ENCODE measurements around the gene FAM120B.
A peak's percentile ranks its signal among the peaks of the same experiment; 100 is the strongest.

Gene FAM120B

DNA sequence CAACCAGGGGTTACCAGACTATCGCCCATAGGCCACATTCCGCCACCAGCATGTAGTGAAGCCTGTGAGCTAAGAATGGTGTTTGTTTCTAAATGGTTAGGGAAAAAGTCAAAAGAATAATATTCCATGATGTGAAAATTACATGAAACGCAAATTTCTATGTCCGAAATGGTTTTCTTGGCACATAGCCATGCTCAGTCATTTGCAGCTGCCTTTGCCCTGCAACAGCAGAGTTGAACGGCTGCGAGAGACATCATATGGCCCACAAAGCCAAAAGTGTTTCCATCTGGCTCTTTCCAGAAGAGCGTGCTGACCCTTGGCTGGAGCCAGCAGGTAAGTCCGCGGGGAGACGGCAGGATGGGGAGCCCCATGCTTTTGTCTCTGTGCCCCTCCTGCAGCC, 60.7 kb downstream of the FAM120B start:
- in situ Hi-C loops (cut with MboI; ENCODE audit: low sequenced_read_pairs, unreplicated experiment), result no loop called here
- no peak for DNase-seq (ENCODE audit: low spot score)
- TF ChIP-seq CTCF (IDR thresholded peaks at IDR 0.05; ENCODE audit: borderline replicate concordance, control extremely low read depth, extremely low read depth, insufficient read depth, missing control alignments), result no peak

DNA sequence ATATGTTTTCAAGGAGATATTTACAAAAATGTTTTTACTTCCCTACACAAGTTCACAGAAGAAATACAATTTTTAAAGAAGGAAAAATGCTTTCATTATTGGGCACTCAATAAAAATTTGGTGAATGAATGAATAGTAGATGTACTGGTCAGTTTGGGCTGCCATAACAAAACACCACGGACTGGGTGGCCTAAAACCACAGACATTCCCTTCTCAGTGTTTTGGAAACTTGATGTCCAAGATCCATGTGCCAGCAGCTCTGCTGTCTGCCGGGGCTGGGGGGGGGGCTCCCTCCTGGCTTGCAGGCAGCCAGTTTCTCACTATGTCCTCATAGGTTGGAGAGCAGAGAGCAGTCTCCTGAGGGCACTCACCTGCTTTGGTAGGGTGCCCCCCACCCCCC, 62.0 kb downstream of the FAM120B start:
- TF ChIP-seq CTCF (IDR thresholded peaks at IDR 0.05; ENCODE audit: borderline replicate concordance, control extremely low read depth, extremely low read depth, insufficient read depth, missing control alignments), result no peak
- in situ Hi-C loops (cut with MboI; ENCODE audit: low sequenced_read_pairs, unreplicated experiment), result no loop called here
- DNase-seq (ENCODE audit: low spot score), result no peak

GRCh38 chr6:170369403-170369802, 62.8 kb downstream of the FAM120B start:
- in situ Hi-C loops (cut with MboI; ENCODE audit: low sequenced_read_pairs, unreplicated experiment), result no loop called here
- no peak for TF ChIP-seq CTCF (IDR thresholded peaks at IDR 0.05; ENCODE audit: borderline replicate concordance, control extremely low read depth, extremely low read depth, insufficient read depth, missing control alignments)
- DNase-seq (ENCODE audit: low spot score), result no peak

GRCh38 chr6:170370416-170370815, 63.9 kb downstream of the FAM120B start:
- TF ChIP-seq CTCF (IDR thresholded peaks at IDR 0.05; ENCODE audit: borderline replicate concordance, control extremely low read depth, extremely low read depth, insufficient read depth, missing control alignments), result no peak
- in situ Hi-C loops (cut with MboI; ENCODE audit: low sequenced_read_pairs, unreplicated experiment), result no loop called here
- peak; percentile 50 for DNase-seq (ENCODE audit: low spot score)

- DNase-seq (ENCODE audit: low spot score), result no peak
- TF ChIP-seq CTCF (IDR thresholded peaks at IDR 0.05; ENCODE audit: borderline replicate concordance, control extremely low read depth, extremely low read depth, insufficient read depth, missing control alignments), result no peak
- in situ Hi-C loops (cut with MboI; ENCODE audit: low sequenced_read_pairs, unreplicated experiment), result no loop called here
These were observed 64.5 kb downstream of the FAM120B start for GRCh38 chr6:170371080-170371479.

- DNase-seq (ENCODE audit: low spot score), result no peak
- in situ Hi-C loops (cut with MboI; ENCODE audit: low sequenced_read_pairs, unreplicated experiment), result no loop called here
- TF ChIP-seq CTCF (IDR thresholded peaks at IDR 0.05; ENCODE audit: borderline replicate concordance, control extremely low read depth, extremely low read depth, insufficient read depth, missing control alignments), result no peak
These were observed 65.0 kb downstream of the FAM120B start for GRCh38 chr6:170371588-170371987.
